Measurements from ENCODE around the gene BCL2L2. TPM values are rescaled to one million over a fixed set of nuclear protein-coding genes. Genes with fewer than 3 reads are reported as not detected.
A peak's percentile ranks its signal among the peaks of the same experiment; 100 is the strongest.
"Not testable (repeated sequence)": the region's sequence is repeated elsewhere in the genome, so short reads cannot be mapped to it uniquely, and the experiment has no call there.

The BCL2L2 gene
- polyA plus RNA-seq, 12 donors = 26.0 to 36.9 (median 30.1) TPM; not detected in 1

- DNase-seq = no peak
Measured at GRCh38 chr14:23322568-23323517, 16.2 kb downstream of the BCL2L2 start.

DNA sequence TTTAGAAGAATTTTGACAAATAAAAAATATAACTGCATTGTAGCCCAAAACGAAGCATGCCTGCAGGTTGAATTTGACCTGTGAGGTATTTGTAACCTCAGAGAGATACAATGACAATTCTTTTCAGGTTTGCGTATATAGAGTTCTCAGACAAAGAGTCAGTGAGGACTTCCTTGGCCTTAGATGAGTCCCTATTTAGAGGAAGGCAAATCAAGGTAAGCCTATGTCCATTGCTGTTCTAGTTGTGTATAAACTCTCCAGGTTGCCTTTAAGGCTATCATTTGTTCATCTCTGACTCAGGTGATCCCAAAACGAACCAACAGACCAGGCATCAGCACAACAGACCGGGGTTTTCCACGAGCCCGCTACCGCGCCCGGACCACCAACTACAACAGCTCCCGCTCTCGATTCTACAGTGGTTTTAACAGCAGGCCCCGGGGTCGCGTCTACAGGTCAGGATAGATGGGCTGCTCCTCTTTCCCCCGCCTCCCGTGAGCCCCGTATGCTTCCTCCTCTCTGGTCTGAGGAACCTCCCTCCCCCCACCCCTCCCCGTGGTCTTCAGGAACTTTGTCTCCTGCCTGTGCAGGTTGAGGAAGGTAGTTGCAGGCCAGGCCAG is 17.3 kb downstream of the BCL2L2 start:
- DNase-seq = no peak

DNA sequence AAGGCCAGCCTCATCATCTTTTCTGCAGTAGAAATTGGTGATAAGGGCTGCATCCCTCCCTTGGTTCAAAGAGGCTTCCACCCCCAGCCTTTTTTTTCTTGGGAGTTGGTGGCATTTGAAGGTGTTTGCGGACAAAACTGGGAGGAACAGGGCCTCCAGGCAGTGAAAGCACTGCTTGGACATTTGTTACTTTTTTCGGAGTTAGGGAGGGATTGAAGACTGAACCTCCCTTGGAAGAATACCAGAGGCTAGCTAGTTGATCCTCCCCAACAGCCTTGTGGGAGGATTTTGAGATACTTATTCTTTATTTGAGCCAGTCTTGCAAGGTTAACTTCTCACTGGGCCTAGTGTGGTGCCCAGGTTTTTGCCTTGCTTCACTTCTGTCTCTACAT is 17.8 kb downstream of the BCL2L2 start:
- no peak for DNase-seq

DNA sequence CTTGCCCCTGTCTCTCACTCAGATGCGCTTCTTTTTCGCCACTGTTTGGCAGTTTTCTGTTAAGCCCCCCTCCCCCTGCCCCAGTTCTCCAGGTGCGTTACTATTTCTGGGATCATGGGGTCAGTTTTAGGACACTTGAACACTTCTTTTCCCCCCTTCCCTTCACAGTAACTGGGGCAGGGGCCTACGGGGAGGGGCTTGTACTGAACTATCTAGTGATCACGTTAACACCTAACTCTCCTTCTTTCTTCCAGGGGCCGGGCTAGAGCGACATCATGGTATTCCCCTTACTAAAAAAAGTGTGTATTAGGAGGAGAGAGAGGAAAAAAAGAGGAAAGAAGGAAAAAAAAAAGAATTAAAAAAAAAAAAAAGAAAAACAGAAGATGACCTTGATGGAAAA is 18.4 kb downstream of the BCL2L2 start:
- no peak for DNase-seq

DNA sequence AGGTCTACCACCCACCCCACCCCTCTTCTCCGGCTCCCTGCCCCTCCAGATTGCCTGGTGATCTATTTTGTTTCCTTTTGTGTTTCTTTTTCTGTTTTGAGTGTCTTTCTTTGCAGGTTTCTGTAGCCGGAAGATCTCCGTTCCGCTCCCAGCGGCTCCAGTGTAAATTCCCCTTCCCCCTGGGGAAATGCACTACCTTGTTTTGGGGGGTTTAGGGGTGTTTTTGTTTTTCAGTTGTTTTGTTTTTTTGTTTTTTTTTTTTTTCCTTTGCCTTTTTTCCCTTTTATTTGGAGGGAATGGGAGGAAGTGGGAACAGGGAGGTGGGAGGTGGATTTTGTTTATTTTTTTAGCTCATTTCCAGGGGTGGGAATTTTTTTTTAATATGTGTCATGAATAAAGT is 19.1 kb downstream of the BCL2L2 start:
- DNase-seq = not testable (repeated sequence)

DNA sequence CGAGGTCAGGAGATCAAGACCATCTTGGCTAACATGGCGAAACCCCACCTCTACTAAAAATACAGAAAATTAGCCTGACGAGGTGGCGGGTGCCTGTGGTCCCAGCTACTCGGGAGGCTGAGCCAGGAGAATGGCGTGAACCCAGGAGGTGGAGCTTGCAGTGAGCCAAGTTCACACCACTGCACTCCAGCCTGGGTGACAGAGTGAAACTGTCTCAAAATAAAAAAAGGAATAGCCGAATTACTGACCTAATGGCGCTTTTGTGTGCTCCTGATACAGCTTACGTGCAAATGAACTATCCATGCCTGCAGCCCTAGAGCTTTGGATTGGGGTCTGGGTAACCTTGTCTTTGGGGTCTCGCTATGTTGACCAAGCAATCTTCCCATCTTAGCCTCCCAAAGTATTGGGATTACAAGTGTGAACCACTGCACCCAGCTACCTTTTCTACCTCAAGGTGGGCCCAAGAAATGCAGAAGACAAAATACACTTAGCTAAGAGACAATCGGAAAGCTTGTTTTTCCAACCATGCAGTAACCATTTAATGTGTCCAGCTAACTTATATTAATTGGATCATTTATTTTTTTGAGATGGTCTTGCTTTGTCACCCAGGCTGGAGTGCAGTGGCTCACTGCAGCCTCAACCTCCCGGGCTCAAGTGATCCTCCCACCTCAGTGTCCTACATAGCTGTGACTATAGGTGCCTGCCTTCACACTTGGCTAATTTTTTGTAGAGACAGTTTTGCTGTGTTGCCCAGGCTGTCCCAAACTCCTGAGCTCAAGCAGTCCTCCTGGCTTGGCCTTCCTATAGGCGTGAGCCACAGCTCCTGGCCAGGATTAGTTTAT is 20.1 kb downstream of the BCL2L2 start:
- DNase-seq = no peak

- peak; percentile 84 for DNase-seq
Measured at GRCh38 chr14:23327947-23328744, 21.5 kb downstream of the BCL2L2 start.

DNA sequence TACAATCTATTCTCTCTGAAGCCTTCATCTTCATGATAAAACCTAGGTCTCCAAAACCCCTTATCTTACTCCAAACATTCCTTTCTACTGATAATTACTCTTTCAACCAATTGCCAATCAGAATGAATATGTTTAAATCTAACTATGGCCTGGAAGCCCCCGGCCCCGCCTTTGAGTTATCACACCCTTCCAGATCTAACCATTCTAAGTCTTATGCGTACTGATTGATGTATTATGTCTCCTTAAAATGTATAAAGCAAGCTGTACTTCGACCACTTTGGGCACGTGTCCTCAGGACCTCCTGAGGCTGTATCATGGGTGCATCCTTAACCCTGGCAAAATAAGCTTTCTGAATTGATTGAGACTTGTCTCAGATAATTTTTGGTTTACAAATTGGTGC is 29.0 kb downstream of the BCL2L2 start:
- no peak for DNase-seq

- no peak for DNase-seq
Measured at GRCh38 chr14:23339506-23340268, 33.1 kb downstream of the BCL2L2 start.

DNA sequence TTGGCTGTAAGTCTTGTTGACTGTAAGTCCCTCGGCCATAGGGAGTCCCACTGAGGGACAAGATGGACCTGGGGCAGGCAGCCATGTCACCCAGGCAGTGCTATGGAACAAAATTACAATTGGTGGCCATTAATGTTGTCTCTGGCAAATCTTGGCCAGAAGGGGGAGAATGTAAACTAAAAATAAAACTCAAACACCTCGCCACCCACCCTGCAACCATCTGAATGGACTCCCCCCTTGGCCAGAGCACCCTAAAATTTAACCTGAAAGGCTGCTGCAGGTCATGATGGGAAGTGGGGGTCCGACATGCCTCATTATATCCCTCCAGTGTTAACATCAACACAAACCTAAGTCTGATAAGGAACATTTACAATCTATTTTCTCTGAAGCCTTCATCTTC is 37.8 kb downstream of the BCL2L2 start:
- no peak for DNase-seq

GRCh38 chr14:23345987-23346692 is 39.5 kb downstream of the BCL2L2 start:
- DNase-seq = no peak

- no peak for DNase-seq
Measured at GRCh38 chr14:23346693-23347405, 40.2 kb downstream of the BCL2L2 start.

DNA sequence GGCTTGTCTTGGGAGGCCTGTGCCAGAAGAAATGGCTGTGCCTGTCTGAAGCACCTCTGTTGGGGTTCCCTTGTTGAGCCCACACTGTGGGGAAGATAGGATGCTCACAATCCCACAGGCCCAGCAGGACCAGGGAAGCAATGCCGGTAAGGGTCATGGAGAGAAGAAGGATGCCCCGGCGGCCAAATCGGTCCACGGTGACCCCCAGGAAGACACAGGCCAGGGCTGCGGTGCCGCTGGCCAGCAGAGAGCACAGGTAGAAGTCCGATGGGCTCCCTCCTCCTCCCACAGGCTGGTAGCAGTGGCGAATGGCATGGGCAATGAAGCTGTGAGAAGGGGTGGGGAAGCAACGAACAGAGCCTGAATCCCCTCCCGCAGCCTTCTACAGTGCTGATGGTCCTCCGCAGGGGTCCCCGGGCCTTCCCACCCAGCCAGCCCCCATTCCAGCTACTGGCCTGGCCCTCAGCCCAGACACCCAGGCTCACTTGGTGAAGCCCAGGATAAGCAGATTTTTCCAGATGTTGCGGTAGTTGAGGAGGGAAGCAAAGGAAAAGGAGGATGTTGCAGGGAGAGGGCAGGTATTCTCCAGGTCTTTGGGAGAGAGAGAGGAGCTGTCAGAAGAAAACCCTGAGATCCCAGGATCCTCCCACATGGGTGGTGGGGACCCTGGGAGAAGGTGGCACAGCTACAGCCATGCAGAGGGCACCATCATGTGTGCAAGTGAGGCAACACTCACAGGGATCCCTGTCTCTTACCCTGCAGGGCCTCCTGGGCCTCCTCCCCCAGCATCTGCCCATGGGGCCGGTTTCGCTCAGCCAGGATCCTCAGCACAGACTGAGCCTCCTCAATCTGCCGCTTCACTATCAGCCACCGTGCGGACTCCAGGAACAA is 41.0 kb downstream of the BCL2L2 start:
- no peak for DNase-seq

DNA sequence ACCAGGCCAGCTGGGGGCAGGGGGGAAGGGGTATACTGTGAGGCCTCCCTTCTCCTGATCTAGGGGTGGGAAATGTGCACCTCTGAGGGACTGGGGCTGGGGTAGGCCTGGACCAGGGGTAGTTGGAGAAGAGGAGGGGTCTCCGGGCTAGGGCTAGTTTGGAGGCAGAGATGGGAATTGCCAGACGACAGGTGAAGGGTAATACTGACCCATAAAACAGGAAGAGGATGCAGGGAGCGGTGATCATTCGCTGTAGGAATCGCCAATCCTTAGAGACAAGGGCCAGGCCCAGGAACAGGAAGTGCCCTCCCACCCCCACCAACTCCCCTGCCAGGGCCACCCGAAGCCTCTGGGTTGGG is 41.6 kb downstream of the BCL2L2 start:
- no peak for DNase-seq

DNA sequence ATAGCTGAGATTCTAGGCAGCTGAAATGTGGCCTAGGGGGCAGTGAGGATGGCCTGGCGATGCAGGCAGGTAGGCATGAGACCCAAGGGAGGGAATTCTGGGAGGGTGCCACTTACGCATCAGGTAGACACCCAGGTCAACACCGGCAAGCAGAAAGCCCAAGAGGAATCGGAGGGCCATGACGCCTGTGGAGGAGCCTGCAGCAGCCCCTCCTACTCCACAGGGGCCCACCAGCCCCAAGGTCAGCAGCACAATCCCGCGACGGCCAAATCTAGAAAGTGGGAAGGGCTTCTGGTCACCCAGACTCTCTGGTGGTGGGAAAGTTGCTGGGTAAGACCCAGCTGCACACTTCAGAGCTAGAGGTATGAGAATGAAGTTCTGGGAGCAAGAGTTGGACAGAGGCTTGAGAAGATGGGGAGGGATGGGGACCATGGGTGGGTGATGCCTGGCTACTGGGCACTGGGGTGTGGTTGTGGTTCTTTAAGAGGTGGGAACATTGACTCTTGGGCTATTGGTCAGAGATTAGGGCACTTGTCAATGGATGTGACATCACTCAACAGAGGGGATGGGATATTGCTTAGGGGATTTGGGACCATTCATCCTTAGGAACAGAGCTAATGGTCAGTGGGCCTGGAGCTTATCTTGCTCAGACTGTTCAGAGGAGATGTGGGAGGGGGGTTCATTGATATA is 42.7 kb downstream of the BCL2L2 start:
- no peak for DNase-seq

DNA sequence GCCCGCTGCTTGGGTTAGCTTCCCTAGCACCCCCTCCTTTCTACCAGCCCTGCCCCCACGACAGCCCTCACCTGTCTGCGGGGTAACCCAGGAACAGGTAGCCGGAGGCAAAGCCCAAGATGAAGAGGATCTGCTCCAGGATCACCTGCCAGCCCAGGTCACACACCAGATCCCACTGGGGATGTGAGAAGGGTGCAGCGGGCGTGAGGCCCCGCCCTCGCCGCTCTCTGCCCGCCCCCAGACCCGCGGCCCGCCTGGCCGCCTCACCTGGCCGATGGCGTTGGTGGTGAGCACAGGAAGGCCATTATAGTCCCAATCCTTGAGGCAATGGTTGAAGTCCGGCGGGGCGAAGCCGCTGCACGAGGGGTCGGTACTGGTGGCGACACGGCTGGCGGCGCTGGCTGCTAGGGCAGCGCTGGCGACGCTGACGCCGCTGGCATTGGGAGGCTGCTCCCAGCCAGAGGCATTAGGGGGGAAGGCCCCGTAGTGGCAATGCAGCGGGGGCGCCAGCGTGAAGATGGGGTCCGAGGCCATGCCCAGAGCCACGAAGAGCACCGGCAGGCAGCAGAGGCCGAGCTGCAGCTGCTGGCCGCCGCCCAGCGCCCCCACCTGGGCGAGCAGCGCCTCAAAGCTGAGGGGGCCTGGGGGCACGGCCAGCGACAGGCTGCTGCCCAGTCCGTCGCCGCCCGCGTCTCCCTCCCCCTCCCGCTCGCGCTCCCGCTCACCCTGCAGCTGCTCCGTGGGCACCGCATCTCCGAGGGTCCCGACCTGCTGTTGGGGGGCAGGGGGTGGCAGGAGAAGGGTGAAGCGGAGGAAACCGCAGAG is 45.3 kb downstream of the BCL2L2 start:
- DNase-seq = no peak
